ENCODE results near the gene OTUD3. TPM values are rescaled to one million over a fixed set of nuclear protein-coding genes. Genes with fewer than 3 reads are reported as not detected.

The OTUD3 gene, protein sequence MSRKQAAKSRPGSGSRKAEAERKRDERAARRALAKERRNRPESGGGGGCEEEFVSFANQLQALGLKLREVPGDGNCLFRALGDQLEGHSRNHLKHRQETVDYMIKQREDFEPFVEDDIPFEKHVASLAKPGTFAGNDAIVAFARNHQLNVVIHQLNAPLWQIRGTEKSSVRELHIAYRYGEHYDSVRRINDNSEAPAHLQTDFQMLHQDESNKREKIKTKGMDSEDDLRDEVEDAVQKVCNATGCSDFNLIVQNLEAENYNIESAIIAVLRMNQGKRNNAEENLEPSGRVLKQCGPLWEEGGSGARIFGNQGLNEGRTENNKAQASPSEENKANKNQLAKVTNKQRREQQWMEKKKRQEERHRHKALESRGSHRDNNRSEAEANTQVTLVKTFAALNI
- total RNA-seq (3.5 and 5.6 TPM in 2 replicates), polyA plus RNA-seq (1.3 and 1.9 TPM in 2 replicates)

DNA sequence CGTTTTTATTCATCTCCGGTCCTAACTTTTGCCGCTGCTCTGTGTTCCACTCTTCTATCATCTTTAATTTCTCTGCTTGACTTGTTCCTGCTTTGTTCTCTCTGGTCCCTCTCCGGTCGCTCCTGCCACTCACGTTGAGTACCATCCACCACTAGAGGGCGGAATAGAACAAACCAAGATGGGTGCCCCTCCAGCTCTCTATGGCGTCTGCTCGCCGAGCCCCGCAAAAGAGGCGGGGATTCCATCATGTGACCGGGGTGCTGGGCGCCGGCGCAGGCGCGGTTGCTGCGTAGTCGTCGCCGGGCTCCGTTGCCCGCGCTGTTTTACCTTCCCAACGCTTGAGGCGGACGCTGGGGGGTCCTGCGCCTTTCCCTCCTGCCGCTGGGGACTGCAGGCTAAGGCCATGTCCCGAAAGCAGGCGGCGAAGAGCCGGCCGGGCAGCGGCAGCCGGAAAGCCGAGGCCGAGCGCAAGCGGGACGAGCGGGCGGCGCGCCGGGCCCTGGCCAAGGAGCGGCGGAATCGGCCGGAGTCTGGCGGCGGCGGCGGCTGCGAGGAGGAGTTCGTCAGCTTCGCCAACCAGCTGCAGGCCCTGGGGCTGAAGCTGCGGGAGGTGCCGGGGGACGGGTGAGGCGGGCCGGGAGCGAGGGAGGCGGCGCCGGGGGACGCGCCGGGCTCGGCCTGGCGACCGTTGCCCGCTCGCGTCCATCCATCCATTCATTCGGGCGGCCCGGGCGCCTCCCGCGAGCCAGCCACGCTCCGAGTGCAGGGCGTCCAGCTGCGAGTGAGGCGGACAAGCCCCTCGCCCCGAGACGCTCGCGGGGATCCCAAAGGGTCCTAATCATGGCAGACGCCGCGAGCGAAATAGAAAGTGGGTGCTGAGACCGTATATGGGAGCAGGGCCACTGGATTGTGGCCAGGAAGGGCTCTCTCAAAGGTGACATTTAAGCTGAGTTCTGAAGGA is at the start of gene OTUD3:
OTUD3 (plus strand) TSS at position 285 of the 961 bp plus-strand sequence; CDS start at position 404, 119 bp downstream.
- DNase-seq (ENCODE audit: low read depth in 1 of 2, low spot score in 1 of 2), result peak; percentile 98 to 99
- Histone ChIP-seq H3K4me3 (peak within 1 kb of the TSS; percentile 60), H3K27ac (peak within 1 kb of the TSS; percentile 96), H3K27me3 (no peaks in the 10 kb centered on the region), H3K9me3 (ENCODE audit: low read depth) (no peaks in the 10 kb centered on the region), H3K4me1 (ENCODE audit: low read depth) (peaks cover 5% of the 10 kb centered on the region), H3K36me3 (no peaks in the 10 kb centered on the region)
- TF ChIP-seq, protein P1, sequence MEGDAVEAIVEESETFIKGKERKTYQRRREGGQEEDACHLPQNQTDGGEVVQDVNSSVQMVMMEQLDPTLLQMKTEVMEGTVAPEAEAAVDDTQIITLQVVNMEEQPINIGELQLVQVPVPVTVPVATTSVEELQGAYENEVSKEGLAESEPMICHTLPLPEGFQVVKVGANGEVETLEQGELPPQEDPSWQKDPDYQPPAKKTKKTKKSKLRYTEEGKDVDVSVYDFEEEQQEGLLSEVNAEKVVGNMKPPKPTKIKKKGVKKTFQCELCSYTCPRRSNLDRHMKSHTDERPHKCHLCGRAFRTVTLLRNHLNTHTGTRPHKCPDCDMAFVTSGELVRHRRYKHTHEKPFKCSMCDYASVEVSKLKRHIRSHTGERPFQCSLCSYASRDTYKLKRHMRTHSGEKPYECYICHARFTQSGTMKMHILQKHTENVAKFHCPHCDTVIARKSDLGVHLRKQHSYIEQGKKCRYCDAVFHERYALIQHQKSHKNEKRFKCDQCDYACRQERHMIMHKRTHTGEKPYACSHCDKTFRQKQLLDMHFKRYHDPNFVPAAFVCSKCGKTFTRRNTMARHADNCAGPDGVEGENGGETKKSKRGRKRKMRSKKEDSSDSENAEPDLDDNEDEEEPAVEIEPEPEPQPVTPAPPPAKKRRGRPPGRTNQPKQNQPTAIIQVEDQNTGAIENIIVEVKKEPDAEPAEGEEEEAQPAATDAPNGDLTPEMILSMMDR (IDR thresholded peaks at IDR 0.05; ENCODE audit: low read depth, low read length), result peak; percentile 94

DNA sequence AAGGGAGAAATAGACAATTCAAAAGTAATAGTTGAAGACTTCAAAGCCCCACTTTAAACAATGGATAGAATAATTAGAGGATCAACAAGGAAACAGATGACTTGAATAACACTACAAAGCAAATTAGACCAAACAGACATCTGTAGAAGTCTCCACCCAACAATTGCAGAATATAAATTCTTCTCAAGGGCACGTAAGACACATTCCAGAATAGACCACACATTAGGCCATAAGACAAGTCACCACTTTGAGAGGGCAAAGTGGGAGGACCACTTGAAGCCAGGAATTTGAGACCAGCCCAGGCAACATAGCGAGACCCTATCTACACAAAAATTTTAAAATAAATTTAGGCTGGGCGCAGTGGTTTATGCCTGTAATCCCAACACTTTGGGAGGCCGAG is 46.6 kb upstream of the OTUD3 start:
- TF ChIP-seq, protein P1 (IDR thresholded peaks at IDR 0.05; ENCODE audit: low read depth, low read length), result no peak
- no peaks in the 10 kb centered on the region for H3K4me1 ChIP-seq (ENCODE audit: low read depth)
- H3K4me3 ChIP-seq, result no peak overlapping the region

DNA sequence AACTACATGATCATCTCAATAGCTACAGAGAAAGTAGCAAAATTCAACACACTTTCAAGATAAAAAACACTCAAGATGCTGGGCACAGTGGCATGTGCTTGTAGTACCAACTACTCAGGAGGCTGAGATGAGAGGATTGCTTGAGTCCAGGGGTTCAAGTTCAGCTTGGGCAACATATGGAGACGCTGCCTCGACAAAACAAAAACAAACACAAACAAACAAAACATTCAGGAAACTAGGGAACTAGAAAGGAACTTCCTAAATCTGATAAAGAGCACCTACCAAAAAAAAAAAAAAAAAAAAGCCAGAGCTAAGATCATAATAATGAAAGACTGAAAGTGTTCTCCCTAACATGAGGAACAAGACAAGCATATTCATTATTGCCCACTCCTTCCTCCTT is 44.3 kb upstream of the OTUD3 start:
- DNase-seq (ENCODE audit: low read depth in 1 of 2, low spot score in 1 of 2), result no peak
- Histone ChIP-seq H3K9me3 (ENCODE audit: low read depth) (no peaks in the 10 kb centered on the region), H3K36me3 (no peaks in the 10 kb centered on the region), H3K27me3 (peaks cover 3% of the 10 kb centered on the region), H3K4me1 (ENCODE audit: low read depth) (no peaks in the 10 kb centered on the region), H3K27ac (no peak overlapping the region), H3K4me3 (no peak overlapping the region)
- TF ChIP-seq, protein P1 (IDR thresholded peaks at IDR 0.05; ENCODE audit: low read depth, low read length), result no peak

More for the DNA sequence above, 46.6 kb upstream of the OTUD3 start:
- DNase-seq (ENCODE audit: low read depth in 1 of 2, low spot score in 1 of 2), result no peak
- Histone ChIP-seq H3K36me3 (no peaks in the 10 kb centered on the region), H3K27me3 (peaks cover 3% of the 10 kb centered on the region), H3K9me3 (ENCODE audit: low read depth) (no peaks in the 10 kb centered on the region), H3K27ac (no peak overlapping the region)

DNA sequence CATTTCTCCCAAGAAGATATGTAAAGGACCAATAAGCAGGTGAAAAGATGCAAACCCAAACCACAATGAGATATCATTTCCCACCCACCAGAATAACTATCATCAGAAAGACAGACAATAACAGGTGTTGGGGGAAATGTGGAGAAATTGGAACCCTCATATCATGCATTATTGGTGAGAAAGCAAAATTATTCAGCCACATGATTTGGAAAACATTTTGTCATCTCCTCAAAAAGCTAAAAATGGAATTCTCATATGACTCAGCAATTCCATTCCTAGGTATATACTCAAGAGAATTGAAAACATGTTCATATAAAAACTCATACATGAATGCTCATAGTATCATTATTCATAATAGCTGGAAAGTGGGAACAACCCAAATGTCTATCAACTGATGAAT is 42.0 kb upstream of the OTUD3 start:
- TF ChIP-seq, protein P1 (IDR thresholded peaks at IDR 0.05; ENCODE audit: low read depth, low read length), result no peak
- Histone ChIP-seq H3K27me3 (peaks cover 3% of the 10 kb centered on the region), H3K27ac (no peak overlapping the region), H3K36me3 (no peaks in the 10 kb centered on the region), H3K4me3 (no peak overlapping the region), H3K9me3 (ENCODE audit: low read depth) (no peaks in the 10 kb centered on the region), H3K4me1 (ENCODE audit: low read depth) (no peaks in the 10 kb centered on the region)
- no peak for DNase-seq (ENCODE audit: low read depth in 1 of 2, low spot score in 1 of 2)

DNA sequence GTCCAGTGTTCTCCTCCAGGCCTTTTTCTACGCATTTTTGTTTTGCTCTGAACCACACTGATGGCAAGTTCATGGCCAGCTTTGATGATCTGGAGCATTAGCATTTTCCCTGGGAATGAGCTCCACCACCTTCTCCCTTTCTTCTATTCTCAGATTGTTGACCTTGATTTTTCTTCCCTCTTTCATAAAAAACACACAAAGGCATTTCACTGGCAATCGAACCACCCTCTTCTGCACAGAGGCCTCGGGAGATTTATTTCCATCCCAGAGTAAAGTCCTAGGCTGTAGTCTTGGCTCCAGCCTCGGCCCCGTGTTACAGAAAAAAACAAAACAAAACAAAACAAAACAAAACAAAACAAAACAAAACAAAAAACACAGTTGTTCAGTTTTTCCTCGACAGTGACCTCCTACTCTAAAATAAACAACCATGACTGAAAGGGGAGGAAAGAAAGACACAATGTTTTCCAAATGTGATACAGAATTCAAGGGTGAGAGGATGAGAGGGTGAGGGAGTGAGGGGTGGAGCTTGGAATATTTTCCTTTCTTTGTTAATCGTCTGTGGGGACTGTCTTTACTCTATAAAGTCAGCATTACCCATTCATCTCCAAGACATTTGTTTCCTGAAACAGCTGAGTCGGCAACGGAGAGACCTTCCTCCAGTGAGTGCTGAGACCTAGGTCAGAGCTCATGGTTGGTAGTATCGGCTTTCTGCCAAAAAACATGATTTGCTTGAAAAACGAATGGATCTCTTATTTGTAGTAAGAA is 37.3 kb upstream of the OTUD3 start:
- TF ChIP-seq, protein P1 (IDR thresholded peaks at IDR 0.05; ENCODE audit: low read depth, low read length), result no peak
- no peak overlapping the region for H3K27ac ChIP-seq
- peaks cover 2% of the 10 kb centered on the region for H3K27me3 ChIP-seq
- no peak overlapping the region for H3K4me3 ChIP-seq
- no peaks in the 10 kb centered on the region for H3K9me3 ChIP-seq (ENCODE audit: low read depth)
- H3K4me1 ChIP-seq (ENCODE audit: low read depth), result no peaks in the 10 kb centered on the region
- H3K36me3 ChIP-seq, result no peaks in the 10 kb centered on the region
- no peak for DNase-seq (ENCODE audit: low read depth in 1 of 2, low spot score in 1 of 2)

Data from cardiac muscle cell (in vitro differentiated cells and primary cell).